22Rv1 (cell line): ENCODE data around the gene OR5V1.

ENCODE experiments used
- CTCF ChIP-seq: fragments of 450-650 bp; IDR thresholded peaks from 2 replicates; pipeline ENCODE4 v1.5.1; 2017; ENCODE audit warnings: mild to moderate bottlenecking
- ZFX ChIP-seq: fragments of 450-650 bp; IDR thresholded peaks from 2 replicates; pipeline ENCODE4 v1.6.1; 2017; ENCODE audit warnings: antibody characterized with exemption, borderline replicate concordance

DNA sequence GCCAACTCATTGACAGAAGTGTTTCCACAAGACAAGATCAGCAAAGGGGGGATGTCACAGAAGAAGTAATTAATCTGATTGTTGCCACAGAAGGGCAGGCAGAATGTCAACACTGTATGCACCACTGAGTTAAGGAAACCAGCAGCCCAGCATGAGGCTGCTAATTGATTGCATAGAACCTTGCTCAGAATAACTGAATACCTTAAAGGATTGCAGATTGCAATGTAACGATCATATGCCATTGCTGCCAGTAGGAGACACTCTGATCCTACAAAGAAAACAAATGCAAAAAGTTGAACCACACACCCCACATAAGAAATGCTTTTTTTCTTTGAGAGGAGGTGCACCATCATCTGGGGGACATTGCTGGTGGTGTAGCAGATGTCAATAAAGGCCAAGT is 13.1 kb downstream of the OR5V1 start:
- TF ChIP-seq CTCF (no peak), ZFX (no peak)
